Caco-2 (cell line): ENCODE measurements around the gene CCDC148. TPM values are rescaled to one million over a fixed set of nuclear protein-coding genes. Genes with fewer than 3 reads are reported as not detected.
"Not testable (repeated sequence)": the region's sequence is repeated elsewhere in the genome, so short reads cannot be mapped to it uniquely, and the experiment has no call there.

Experiments
- BruUV-seq: library from RNA; stranded (reverse); fragments of 400-500 nt; replicated peaks from 2 replicates; lab custom pipeline; 2021; lab: Mats Ljungman, UMichigan
- CTCF ChIA-PET: fragments of 300-600 bp; sonication (Branson Sonifier 250); formaldehyde crosslinking; loops from one replicate; lab custom pipeline; 2022; ENCODE audit warnings: antibody characterized with exemption; lab: Charles Lee
- POLR2A ChIA-PET: fragments of 300-600 bp; sonication (Branson Sonifier 250); formaldehyde crosslinking; loops from one replicate; lab custom pipeline; 2022; ENCODE audit warnings: antibody characterized with exemption; lab: Charles Lee
- DNase-seq, 2 experiments: peaks; one replicate each; pipeline versions ENCODE4 v3.0.0 to v3.0.0-alpha.2; 2020 to 2022
- H3K27me3 ChIP-seq: replicated peaks from 2 replicates; pipeline ENCODE4 v1.6.0; 2011; ENCODE audit warnings: low read length; ENCODE audit not compliant: control insufficient read depth, insufficient read depth
- H3K36me3 ChIP-seq: 2 replicates; pipeline ENCODE4 v1.5.1; 2011; ENCODE audit warnings: low read length; ENCODE audit not compliant: control insufficient read depth, insufficient read depth
- H3K4me1 ChIP-seq: fragments of 250-450 bp; sonication (Bioruptor Pico); 2 replicates; pipeline ENCODE4 v1.5.1; 2020; ENCODE audit warnings: mild to moderate bottlenecking
- H3K4me3 ChIP-seq: 2 replicates; pipeline ENCODE4 v1.5.1; 2011; ENCODE audit warnings: low read depth, mild to moderate bottlenecking, control low read depth, low read length
- H3K9me3 ChIP-seq: fragments of 250-450 bp; sonication (Bioruptor Pico); 2 replicates; pipeline ENCODE4 v1.5.1; 2020; ENCODE audit warnings: mild to moderate bottlenecking, moderate library complexity
- H3K27ac Mint-ChIP-seq: one replicate; pipeline ENCODE4 v1.8.0; 2022; ENCODE audit warnings: mixed read lengths; ENCODE audit not compliant: unreplicated experiment
- H3K27me3 Mint-ChIP-seq: one replicate; pipeline ENCODE4 v1.8.0; 2022; ENCODE audit warnings: mixed read lengths; ENCODE audit not compliant: insufficient read depth, unreplicated experiment
- H3K36me3 Mint-ChIP-seq: one replicate; pipeline ENCODE4 v1.8.0; 2022; ENCODE audit warnings: mild to moderate bottlenecking, mixed read lengths; ENCODE audit not compliant: insufficient read depth, unreplicated experiment
- H3K4me1 Mint-ChIP-seq: one replicate; pipeline ENCODE4 v1.8.0; 2022; ENCODE audit warnings: low read depth, mixed read lengths; ENCODE audit not compliant: unreplicated experiment
- H3K4me3 Mint-ChIP-seq: one replicate; pipeline ENCODE4 v1.8.0; 2022; ENCODE audit warnings: mild to moderate bottlenecking, moderate library complexity, mixed read lengths; ENCODE audit not compliant: unreplicated experiment
- H3K9me3 Mint-ChIP-seq: one replicate; pipeline ENCODE4 v1.8.0; 2022; ENCODE audit warnings: mixed read lengths; ENCODE audit not compliant: unreplicated experiment
- CTCF ChIP-seq, 2 experiments: fragments of 200-600 bp in 1 of 2; IDR thresholded peaks; 1 replicate in 1 of 2; 2 replicates in 1 of 2; pipeline versions ENCODE4 v1.5.1 to v1.8.0; 2011 to 2022; ENCODE audit warnings: antibody characterized with exemption in 1 of 2, control low read depth in 1 of 2, inconsistent platforms in 1 of 2, low read depth in 1 of 2, low read length in 1 of 2, mild to moderate bottlenecking in 1 of 2, moderate library complexity in 1 of 2; ENCODE audit not compliant: insufficient read depth in 1 of 2, severe bottlenecking in 1 of 2, unreplicated experiment in 1 of 2
- intact Hi-C: fragments of 100-400 bp; cut with micrococcal nuclease; formaldehyde crosslinking; loops from one replicate; pipeline ENCODE4 v1.10.0; 2022; ENCODE audit not compliant: unreplicated experiment
- total RNA-seq: library from RNA; stranded (reverse); gene quantifications from 2 replicates; pipeline ENCODE4 v1.2.3, GENCODE V29; 2022

CCDC148 gene
- total RNA-seq, 1 experiment from 2014 or later = 6.3 TPM

DNA sequence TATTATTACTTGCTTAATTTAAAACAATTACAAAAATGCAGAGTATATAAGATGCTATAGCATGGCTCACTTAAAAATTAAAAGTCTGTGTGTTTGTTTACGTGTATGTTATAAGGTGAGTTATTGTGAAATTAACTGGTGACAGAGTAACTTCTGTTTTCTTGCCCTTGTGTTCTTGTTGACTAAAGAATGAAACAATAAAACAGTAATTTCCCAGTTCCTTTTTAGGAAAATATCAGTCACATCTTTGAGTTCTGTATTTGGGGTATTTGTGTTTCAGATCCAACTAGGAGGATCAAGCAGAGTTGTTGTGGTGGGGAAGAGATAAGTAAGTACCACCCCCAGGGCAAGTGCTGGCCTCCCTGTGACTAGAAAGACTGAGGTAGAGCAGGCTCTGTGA lies 143.6 kb downstream of the CCDC148 start:
- peaks cover 4% of the 10 kb centered on the region for H3K4me1 ChIP-seq
- no TSS peak for BruUV-seq

GRCh38 chr2:158310407-158310806 lies 146.1 kb downstream of the CCDC148 start:
- H3K9me3 ChIP-seq, H3K4me3 Mint-ChIP-seq, CTCF ChIA-PET: not testable (repeated sequence)

More for the DNA sequence above, 143.6 kb downstream of the CCDC148 start:
- no peak for TF ChIP-seq CTCF (IDR thresholded peaks at IDR 0.05; ENCODE audit: insufficient read depth in 1 of 2, low read depth in 1 of 2, low read length in 1 of 2, severe bottlenecking in 1 of 2, unreplicated experiment in 1 of 2)
- intact Hi-C loops = loop anchor here (10.0 kb wide), 1 partner anchor 128 kb away; no protein-coding TSS in a partner anchor
- Mint-ChIP-seq H3K4me3 (no peak overlapping the region), H3K9me3 (no peaks in the 10 kb centered on the region), H3K4me1 (no peaks in the 10 kb centered on the region), H3K36me3 (no peaks in the 10 kb centered on the region), H3K27ac (no peak overlapping the region), H3K27me3 (no peaks in the 10 kb centered on the region)
- Histone ChIP-seq H3K4me3 (no peak overlapping the region), H3K36me3 (no peaks in the 10 kb centered on the region), H3K27me3 (no peaks in the 10 kb centered on the region), H3K9me3 (no peaks in the 10 kb centered on the region)
- ChIA-PET POLR2A (no interaction called here), CTCF (no interaction called here)
- no peak for DNase-seq

DNA sequence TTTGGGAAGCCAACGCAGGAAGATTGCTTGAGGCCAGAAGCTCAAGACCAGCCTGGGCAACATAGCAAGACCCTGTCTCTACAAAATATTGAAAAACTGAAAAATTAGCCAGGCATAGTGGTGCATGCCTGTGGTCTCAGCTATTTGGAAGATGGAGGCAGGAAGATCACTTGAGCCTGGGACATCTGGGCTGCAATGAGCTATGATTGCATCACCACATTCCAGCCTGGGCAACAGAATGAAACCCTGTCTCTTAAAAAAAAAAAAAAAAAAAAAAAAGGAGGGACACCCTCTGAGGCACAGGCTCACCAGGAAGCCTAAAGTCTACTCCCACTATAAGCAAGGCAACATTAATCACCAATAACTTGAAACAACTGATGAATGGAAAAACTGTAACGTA lies 151.1 kb downstream of the CCDC148 start:
- no peaks in the 10 kb centered on the region for H3K36me3 Mint-ChIP-seq
- H3K4me3 Mint-ChIP-seq = no peak overlapping the region
- ChIA-PET POLR2A (no interaction called here), CTCF (interaction anchor here (0.6 kb wide), 1 partner anchor 638 kb away, joined by 5 read pairs; no protein-coding TSS in a partner anchor)
- TF ChIP-seq CTCF (IDR thresholded peaks at IDR 0.05; ENCODE audit: insufficient read depth in 1 of 2, low read depth in 1 of 2, low read length in 1 of 2, severe bottlenecking in 1 of 2, unreplicated experiment in 1 of 2) = no peak
- H3K27ac Mint-ChIP-seq = no peak overlapping the region
- BruUV-seq = no TSS peak
- H3K27me3 Mint-ChIP-seq = no peaks in the 10 kb centered on the region
- H3K4me1 Mint-ChIP-seq = no peaks in the 10 kb centered on the region
- no peaks in the 10 kb centered on the region for H3K36me3 ChIP-seq
- no peak overlapping the region for H3K4me3 ChIP-seq
- intact Hi-C loops = no loop called here
- no peaks in the 10 kb centered on the region for H3K4me1 ChIP-seq
- H3K9me3 Mint-ChIP-seq = no peaks in the 10 kb centered on the region
- no peak for DNase-seq
- no peaks in the 10 kb centered on the region for H3K9me3 ChIP-seq
- H3K27me3 ChIP-seq = no peaks in the 10 kb centered on the region

More at GRCh38 chr2:158310407-158310806, 146.1 kb downstream of the CCDC148 start:
- DNase-seq, BruUV-seq, H3K36me3 ChIP-seq, POLR2A ChIA-PET, H3K27me3 Mint-ChIP-seq, H3K4me1 Mint-ChIP-seq, H3K4me1 ChIP-seq, H3K9me3 Mint-ChIP-seq, H3K4me3 ChIP-seq, H3K27me3 ChIP-seq, H3K27ac Mint-ChIP-seq, H3K36me3 Mint-ChIP-seq: not testable (repeated sequence)
- intact Hi-C loops = loop anchor here (10.0 kb wide), 1 partner anchor 126 kb away; no protein-coding TSS in a partner anchor
